HCT116 (cell line): ENCODE results near the gene HAUS1. TPM values are rescaled to one million over a fixed set of nuclear protein-coding genes. Genes with fewer than 3 reads are reported as not detected.

Experiments
- ATAC-seq: fragments of 200-7000 bp; cut with Tn5 transposase; 2 replicates; pipeline ENCODE4 v1.9.1; 2020; ENCODE audit warnings: mild to moderate bottlenecking, moderate library complexity
- BruUV-seq: library from RNA; stranded (reverse); fragments of 400-500 nt; replicated peaks from 2 replicates; lab custom pipeline; 2021; lab: Mats Ljungman, UMichigan
- CTCF ChIA-PET: fragments of 300-600 bp; sonication (Branson Sonifier 250); formaldehyde crosslinking; loops from one replicate; lab custom pipeline; 2021; ENCODE audit warnings: antibody characterized with exemption; lab: Charles Lee
- POLR2A ChIA-PET: fragments of 300-600, 350-600 bp; sonication (Branson Sonifier 250); formaldehyde crosslinking; loops from one replicate; lab custom pipeline; 2021; ENCODE audit warnings: antibody characterized with exemption; lab: Charles Lee
- RAD21 ChIA-PET, 2 experiments: fragments of 300-600 bp; sonication (Branson Sonifier 250); formaldehyde crosslinking; loops; one replicate each; lab custom pipeline; 2023; ENCODE audit warnings: low total read pairs in 2 of 2; ENCODE audit not compliant: uncharacterized antibody in 2 of 2, unreplicated experiment in 2 of 2, low non-redundant PET in 1 of 2; lab: Charles Lee
- DNase-seq: peaks from one replicate; pipeline ENCODE4 v3.0.0-alpha.2; 2010; ENCODE audit warnings: low read depth, low spot score
- H2AFZ ChIP-seq: fragments of 200-600 bp; shearing (Covaris generic), sonication (generic); 2 replicates; pipeline ENCODE4 v1.6.1; 2017; ENCODE audit warnings: low read depth, mixed run types, mixed read lengths, antibody characterized with exemption, low read length; ENCODE audit not compliant: poor library complexity, severe bottlenecking
- H3K27ac ChIP-seq: 2 replicates; pipeline ENCODE4 v1.5.1; 2012; ENCODE audit warnings: low read depth, low read length
- H3K27me3 ChIP-seq: fragments of 200-600 bp; sonication (generic); 2 replicates; pipeline ENCODE4 v1.6.1; 2016; ENCODE audit warnings: mixed run types, low read length, mixed read lengths; ENCODE audit not compliant: insufficient read depth
- H3K36me3 ChIP-seq, 2 experiments: fragments of 200-500 bp in 1 of 2; fragments of 200-600 bp in 1 of 2; sonication (Bioruptor generic) in 1 of 2; sonication (generic) in 1 of 2; 2 replicates each; pipeline versions ENCODE4 v1.5.1 to v1.6.1; 2014 to 2016; ENCODE audit warnings: low read length in 2 of 2, inconsistent platforms in 1 of 2, mixed read lengths in 1 of 2, mixed run types in 1 of 2; ENCODE audit not compliant: insufficient read depth in 2 of 2, control insufficient read depth in 1 of 2
- H3K4me1 ChIP-seq, 2 experiments: fragments of 200-600 bp in 1 of 2; sonication (generic) in 1 of 2; 2 replicates each; pipeline versions ENCODE4 v1.5.1 to v1.6.1; 2012 to 2017; ENCODE audit warnings: low read length in 2 of 2, inconsistent platforms in 1 of 2, mild to moderate bottlenecking in 1 of 2, mixed read lengths in 1 of 2, mixed run types in 1 of 2, moderate library complexity in 1 of 2; ENCODE audit not compliant: insufficient read depth in 2 of 2, control insufficient read depth in 1 of 2
- H3K4me2 ChIP-seq: fragments of 200-600 bp; sonication (generic); 2 replicates; pipeline ENCODE4 v1.6.1; 2017; ENCODE audit warnings: mixed run types, low read length, mixed read lengths
- H3K4me3 ChIP-seq, 2 experiments: fragments of 200-600 bp in 1 of 2; sonication (generic) in 1 of 2; replicated peaks in 1 of 2; 2 replicates each; pipeline ENCODE4 v1.5.1; 2011 to 2016; ENCODE audit warnings: low read length in 2 of 2, control low read depth in 1 of 2, low read depth in 1 of 2, mild to moderate bottlenecking in 1 of 2, mixed read lengths in 1 of 2, mixed run types in 1 of 2
- H3K79me2 ChIP-seq: fragments of 200-600 bp; sonication (generic); 2 replicates; pipeline ENCODE4 v1.6.1; 2017; ENCODE audit warnings: mild to moderate bottlenecking, mixed run types, low read length, moderate library complexity, mixed read lengths; ENCODE audit not compliant: insufficient read depth
- H3K9ac ChIP-seq: fragments of 200-600 bp; sonication (generic); 2 replicates; pipeline ENCODE4 v1.6.1; 2016; ENCODE audit warnings: low read length, mixed read lengths
- H3K9me2 ChIP-seq: fragments of 200-600 bp; sonication (generic), shearing (Covaris generic); 2 replicates; pipeline ENCODE4 v1.6.1; 2017; ENCODE audit warnings: mixed run types, mild to moderate bottlenecking, moderate library complexity; ENCODE audit not compliant: insufficient read depth
- H3K9me3 ChIP-seq, 2 experiments: fragments of 200-500 bp in 1 of 2; fragments of 200-600 bp in 1 of 2; sonication (Bioruptor generic) in 1 of 2; sonication (generic) in 1 of 2; 2 replicates each; pipeline ENCODE4 v1.6.1; 2014 to 2017; ENCODE audit warnings: low read length in 2 of 2, mixed read lengths in 2 of 2, inconsistent platforms in 1 of 2, low read depth in 1 of 2, mild to moderate bottlenecking in 1 of 2, mixed run types in 1 of 2, moderate library complexity in 1 of 2; ENCODE audit not compliant: control insufficient read depth in 1 of 2, insufficient read depth in 1 of 2
- H4K20me1 ChIP-seq: fragments of 200-600 bp; sonication (generic), shearing (Covaris generic); 2 replicates; pipeline ENCODE4 v1.6.1; 2017; ENCODE audit warnings: mixed run types, mild to moderate bottlenecking, moderate library complexity; ENCODE audit not compliant: insufficient read depth
- ATF3 ChIP-seq: IDR thresholded peaks from 2 replicates; pipeline ENCODE4 v1.6.1; 2012
- EGR1 ChIP-seq: IDR thresholded peaks from 2 replicates; pipeline ENCODE4 v1.6.1; 2012; ENCODE audit warnings: low read depth
- EZH2 ChIP-seq: fragments of 200-600 bp; sonication (generic); IDR thresholded peaks from 2 replicates; pipeline ENCODE4 v1.6.1; 2017; ENCODE audit warnings: antibody characterized with exemption, mixed run types
- JUND ChIP-seq: IDR thresholded peaks from 2 replicates; pipeline ENCODE4 v1.6.1; 2012
- MAX ChIP-seq: IDR thresholded peaks from 2 replicates; pipeline ENCODE4 v1.6.1; 2012
- POLR2A ChIP-seq: IDR thresholded peaks from 2 replicates; pipeline ENCODE4 v1.7.0; 2011; ENCODE audit warnings: borderline replicate concordance; ENCODE audit not compliant: insufficient read depth, insufficient read length; ENCODE audit errors: extremely low read depth
- POLR2AphosphoS5 ChIP-seq: IDR thresholded peaks from 2 replicates; pipeline ENCODE4 v1.6.1; 2011; ENCODE audit warnings: mild to moderate bottlenecking, low read depth, low read length, moderate library complexity
- REST ChIP-seq: IDR thresholded peaks from 2 replicates; pipeline ENCODE4 v1.6.1; 2012; ENCODE audit warnings: low read depth
- SIN3A ChIP-seq: IDR thresholded peaks from 2 replicates; pipeline ENCODE4 v1.6.1; 2012; ENCODE audit warnings: low read depth
- SP1 ChIP-seq: IDR thresholded peaks from 2 replicates; pipeline ENCODE4 v1.6.1; 2012; ENCODE audit warnings: low read depth
- SRF ChIP-seq: IDR thresholded peaks from 2 replicates; pipeline ENCODE4 v1.6.1; 2012; ENCODE audit warnings: low read depth
- TCF7L2 ChIP-seq: IDR thresholded peaks from 2 replicates; pipeline ENCODE4 v1.7.0; 2011; ENCODE audit warnings: borderline replicate concordance, inconsistent platforms; ENCODE audit not compliant: insufficient read depth, insufficient read length; ENCODE audit errors: extremely low read depth
- YY1 ChIP-seq: IDR thresholded peaks from 2 replicates; pipeline ENCODE4 v1.6.1; 2011; ENCODE audit warnings: low read length, low read depth, moderate library complexity, mild to moderate bottlenecking; ENCODE audit not compliant: insufficient replicate concordance; ENCODE audit errors: extremely low read depth
- ZBTB33 ChIP-seq: IDR thresholded peaks from 2 replicates; pipeline ENCODE4 v1.6.1; 2011; ENCODE audit warnings: mild to moderate bottlenecking, low read length, moderate library complexity; ENCODE audit not compliant: insufficient replicate concordance; ENCODE audit errors: extremely low read depth
- intact Hi-C: fragments of 100-400 bp; cut with micrococcal nuclease; formaldehyde crosslinking; loops from 2 replicates; pipeline ENCODE4 v1.10.0; 2022
- total RNA-seq: library from RNA; stranded (reverse); gene quantifications from one replicate; pipeline ENCODE4 v1.2.1, GENCODE V29; 2021; ENCODE audit not compliant: unreplicated experiment

Gene HAUS1
- total RNA-seq, 1 experiment from 2014 or later = 46.2 TPM

GRCh38 chr18:46166261-46166970 is 62.2 kb downstream of the HAUS1 start:
- Histone ChIP-seq H3K79me2 (no peaks in the 10 kb centered on the region), H4K20me1 (no peaks in the 10 kb centered on the region)
- no peak for TF ChIP-seq MAX
- no peak for TF ChIP-seq ATF3
- TF ChIP-seq SRF = no peak
- no peak for TF ChIP-seq POLR2AphosphoS5
- TF ChIP-seq EZH2 = no peak
- no peak for TF ChIP-seq JUND
- TF ChIP-seq YY1 = no peak
- TF ChIP-seq EGR1 = no peak
- TF ChIP-seq, all 23 proteins: peak for 0
- no peak overlapping the region for H3K4me2 ChIP-seq
- intact Hi-C loops = no loop called here
- ATAC-seq (no peak), DNase-seq (no peak)
- H3K9me3 ChIP-seq = no peaks in the 10 kb centered on the region
- H3K27ac ChIP-seq = no peak overlapping the region
- no peak overlapping the region for H2AFZ ChIP-seq
- POLR2A ChIA-PET = no interaction called here
- no peaks in the 10 kb centered on the region for H3K27me3 ChIP-seq
- H3K4me3 ChIP-seq = no peak overlapping the region
- BruUV-seq = no TSS peak
- no peak overlapping the region for H3K9ac ChIP-seq
- CTCF ChIA-PET = no interaction called here
- peaks cover 8 to 17% of the 10 kb centered on the region in 2 experiments for H3K4me1 ChIP-seq
- RAD21 ChIA-PET = no interaction called here
- H3K36me3 ChIP-seq = no peaks in the 10 kb centered on the region
- no peaks in the 10 kb centered on the region for H3K9me2 ChIP-seq

- Histone ChIP-seq H3K9me3 (no peaks in the 10 kb centered on the region), H3K79me2 (no peaks in the 10 kb centered on the region), H3K9ac (no peak overlapping the region), H4K20me1 (no peaks in the 10 kb centered on the region), H3K27ac (no peak overlapping the region), H3K27me3 (no peaks in the 10 kb centered on the region), H2AFZ (no peak overlapping the region), H3K36me3 (no peaks in the 10 kb centered on the region), H3K9me2 (no peaks in the 10 kb centered on the region), H3K4me3 (no peak overlapping the region), H3K4me2 (no peak overlapping the region), H3K4me1 (peaks cover 8 to 24% of the 10 kb centered on the region in 2 experiments)
- no TSS peak for BruUV-seq
- intact Hi-C loops = no loop called here
- DNase-seq (no peak), ATAC-seq (no peak)
- RAD21 ChIA-PET = no interaction called here
- POLR2A ChIA-PET = no interaction called here
- CTCF ChIA-PET = no interaction called here
- TF ChIP-seq SRF = no peak
- no peak for TF ChIP-seq SIN3A
- no peak for TF ChIP-seq SP1
- TF ChIP-seq TCF7L2 = no peak
- no peak for TF ChIP-seq POLR2A
- TF ChIP-seq ZBTB33 = no peak
- no peak for TF ChIP-seq EGR1
- no peak for TF ChIP-seq REST
- TF ChIP-seq POLR2AphosphoS5 = no peak
Measured at GRCh38 chr18:46167971-46168370, 63.8 kb downstream of the HAUS1 start.
